GM18508 (cell line): ENCODE data around the gene ESRRG.

Experiments used
- ATAC-seq: cut with Tn5 transposase; IDR thresholded peaks from one replicate; pipeline ENCODE4 v1.9.1; 2021; ENCODE audit warnings: moderate number of reproducible peaks; ENCODE audit not compliant: insufficient read depth, unreplicated experiment

The ESRRG gene

DNA sequence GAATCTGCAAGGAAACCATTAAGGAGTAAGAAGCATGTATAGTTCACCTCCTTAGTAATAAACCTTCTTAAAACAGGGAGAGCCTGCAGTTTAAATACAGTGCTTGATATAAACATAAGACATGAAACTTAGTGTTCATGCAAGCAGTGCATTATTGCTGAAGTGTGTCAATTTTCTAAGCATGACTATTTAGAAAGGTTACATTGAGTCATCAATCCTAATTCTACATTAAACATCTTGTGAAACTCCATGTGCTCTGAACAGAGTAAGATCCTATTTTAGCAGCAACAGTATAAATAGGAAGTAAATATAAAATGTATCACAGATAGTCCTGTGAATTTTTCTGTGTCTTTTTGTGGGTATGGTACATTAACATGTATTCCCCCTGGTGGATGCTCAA is 135.5 kb downstream of the ESRRG start:
- no peak for ATAC-seq

DNA sequence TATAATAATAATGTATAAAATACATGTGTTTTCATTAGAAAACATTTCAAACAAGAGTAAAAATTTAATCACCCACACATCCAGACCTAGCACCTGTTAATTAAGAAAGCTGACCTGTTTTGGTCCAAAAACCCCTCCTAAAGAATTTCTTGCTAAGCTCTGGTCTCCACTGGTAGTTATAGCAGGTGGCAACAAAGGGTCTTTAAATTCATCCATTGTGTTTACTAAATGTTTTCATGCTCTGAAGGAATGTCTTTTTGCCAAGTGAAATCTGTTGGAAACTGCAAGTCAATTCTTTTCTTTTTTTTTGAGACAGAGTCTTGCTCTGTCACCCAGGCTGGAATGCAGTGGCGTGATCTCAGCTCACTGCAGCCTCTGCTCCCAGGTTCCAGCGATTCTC is 141.1 kb downstream of the ESRRG start:
- ATAC-seq: no peak

DNA sequence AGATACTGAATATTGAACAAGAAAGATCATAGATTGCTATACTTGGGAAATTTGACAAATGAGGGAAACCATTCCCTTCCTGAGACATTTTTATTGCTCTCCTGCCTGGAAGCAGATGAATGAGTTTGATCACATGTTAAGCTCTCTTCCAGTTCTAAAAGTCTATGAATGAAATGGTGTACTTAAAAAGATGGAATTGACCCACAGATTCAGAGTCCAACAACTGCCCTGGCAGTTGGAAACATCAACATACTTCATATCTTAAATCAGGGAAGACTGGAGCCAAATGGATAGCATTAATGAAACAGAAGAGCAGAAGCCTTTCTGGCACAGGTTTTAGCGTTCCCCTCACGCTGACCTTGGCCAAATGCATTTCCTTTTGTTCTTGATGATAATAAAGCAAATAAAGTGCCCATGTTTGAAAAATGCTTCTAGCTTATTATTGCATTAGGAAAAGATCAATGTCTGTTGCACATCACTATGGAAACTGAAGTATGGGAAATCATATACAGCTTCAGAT is 142.6 kb downstream of the ESRRG start:
- ATAC-seq: no peak

- no peak for ATAC-seq
These were observed 146.8 kb downstream of the ESRRG start for GRCh38 chr1:216576234-216576937.

DNA sequence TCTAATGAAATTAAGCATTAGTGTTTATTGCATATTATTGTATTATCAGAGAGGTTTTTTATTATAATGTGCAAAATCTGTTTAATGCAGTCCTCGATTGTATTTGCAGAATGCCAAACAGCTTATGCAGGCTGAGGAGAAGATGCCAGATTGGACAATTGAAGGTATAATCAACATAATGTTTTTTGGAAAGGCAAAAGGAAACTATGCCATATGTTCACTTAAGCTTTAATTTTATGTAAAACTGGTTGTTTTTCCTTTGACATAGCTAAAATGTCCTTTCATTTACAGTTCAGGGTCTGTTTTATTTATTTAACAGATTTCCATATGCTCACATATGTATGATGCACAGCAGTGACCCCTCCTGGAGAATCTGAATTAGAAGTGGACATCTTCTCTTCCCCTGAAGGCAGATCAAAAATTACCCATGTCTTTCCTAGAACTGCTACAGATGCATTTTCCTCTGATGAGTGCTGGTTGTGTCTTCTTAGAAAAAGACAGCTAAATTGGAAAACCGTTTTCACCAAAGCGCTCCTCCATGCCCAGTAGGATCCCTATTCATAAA is 156.5 kb downstream of the ESRRG start:
- no peak for ATAC-seq

DNA sequence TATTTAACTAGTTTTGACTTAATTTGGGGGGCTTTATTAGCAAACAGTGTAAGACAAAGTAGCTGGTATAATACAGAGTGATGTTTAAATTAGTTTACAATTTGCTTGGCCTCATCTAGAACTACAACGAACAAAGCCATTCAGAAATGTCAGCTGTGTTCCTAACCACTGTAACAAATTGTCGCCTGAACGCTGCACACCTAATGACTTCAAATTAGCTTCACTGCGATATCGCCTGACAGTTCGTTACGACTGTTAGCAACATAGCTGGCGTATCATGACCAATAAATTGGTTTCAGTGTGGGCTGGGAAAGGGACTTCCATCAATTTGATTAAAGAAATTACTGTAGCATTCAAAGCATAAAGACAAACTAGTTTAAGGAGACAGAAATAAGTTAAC is 160.1 kb downstream of the ESRRG start:
- ATAC-seq: no peak

DNA sequence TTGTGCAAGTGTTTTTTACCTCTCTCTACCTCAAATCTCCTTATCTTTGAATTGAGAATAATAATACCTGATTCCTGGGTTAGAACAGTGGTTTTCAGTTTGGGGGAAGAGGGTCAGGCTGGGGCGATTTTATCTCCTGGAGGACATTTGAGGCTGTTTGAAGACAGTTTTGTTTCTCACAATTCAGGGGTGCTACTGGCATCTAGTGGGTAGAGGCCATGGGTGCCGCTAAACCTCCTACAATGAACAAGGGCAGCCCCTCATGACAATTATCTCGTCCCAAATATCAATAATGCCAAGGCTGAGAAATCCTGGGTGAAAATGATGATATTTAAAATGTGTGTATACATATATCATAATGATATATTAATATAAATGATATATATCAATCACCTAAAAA is 160.8 kb downstream of the ESRRG start:
- ATAC-seq: no peak

- no peak for ATAC-seq
These were observed 162.7 kb downstream of the ESRRG start for GRCh38 chr1:216560527-216560926.

GRCh38 chr1:216559359-216559758 is 163.9 kb downstream of the ESRRG start:
- ATAC-seq: no peak

GRCh38 chr1:216555653-216556052 is 167.6 kb downstream of the ESRRG start:
- no peak for ATAC-seq

DNA sequence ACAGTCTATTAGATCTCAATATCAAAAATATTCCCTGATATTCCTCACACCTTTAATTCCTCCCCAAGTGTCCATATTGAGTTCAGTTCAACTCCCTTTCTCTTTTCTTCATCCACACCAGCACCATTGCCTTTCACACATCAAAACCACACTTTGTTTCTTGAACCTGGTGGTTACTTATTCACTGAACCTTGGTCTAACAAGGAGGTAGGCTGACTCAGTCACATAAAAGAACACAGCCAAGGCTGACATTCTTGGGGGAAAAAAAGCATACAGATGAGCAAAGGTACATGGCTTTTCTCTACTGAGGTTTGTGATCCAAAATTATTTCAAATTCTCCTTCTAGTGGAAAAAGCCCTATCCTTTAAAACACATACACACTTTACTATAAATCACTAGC is 168.3 kb downstream of the ESRRG start:
- no peak for ATAC-seq

DNA sequence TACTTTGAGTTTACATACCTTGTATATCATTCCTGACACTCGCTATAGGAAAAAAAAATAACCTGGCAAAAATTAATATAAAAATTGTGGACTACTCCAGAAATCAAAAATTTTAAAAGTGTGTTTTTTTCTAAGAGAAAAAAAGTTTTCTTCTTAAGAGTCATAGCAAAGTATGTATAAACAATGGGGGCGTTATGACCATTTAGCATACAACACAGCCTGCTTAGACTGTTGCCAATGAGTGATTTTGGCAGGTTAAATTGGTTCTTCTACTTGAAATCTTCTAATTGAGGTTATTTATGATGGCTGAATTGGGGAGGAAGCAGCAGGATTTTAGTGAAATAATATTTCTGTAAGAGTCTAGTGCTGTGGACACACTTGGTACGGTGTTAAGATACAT is 169.5 kb downstream of the ESRRG start:
- no peak for ATAC-seq

DNA sequence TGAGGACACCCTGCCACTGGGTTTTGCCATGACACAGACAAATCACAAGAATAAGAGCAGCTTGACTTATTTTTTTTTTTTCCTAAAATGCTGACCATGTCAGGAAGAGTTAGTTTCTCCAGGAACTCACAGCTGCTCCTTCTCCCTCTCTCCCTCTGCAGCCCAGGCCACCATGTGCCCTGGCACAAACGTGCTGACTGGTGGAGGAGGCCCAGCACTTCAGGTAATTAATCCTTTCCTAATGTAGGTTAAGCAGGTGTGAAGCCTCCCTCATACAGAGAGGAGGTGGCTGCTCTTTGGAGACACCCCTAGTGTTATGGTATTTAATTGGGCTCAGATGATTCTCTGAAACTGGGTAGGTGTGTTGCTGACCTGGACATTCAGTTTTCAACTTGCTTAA is 170.2 kb downstream of the ESRRG start:
- no peak for ATAC-seq

- no peak for ATAC-seq
These were observed 173.4 kb downstream of the ESRRG start for GRCh38 chr1:216549796-216550195.

DNA sequence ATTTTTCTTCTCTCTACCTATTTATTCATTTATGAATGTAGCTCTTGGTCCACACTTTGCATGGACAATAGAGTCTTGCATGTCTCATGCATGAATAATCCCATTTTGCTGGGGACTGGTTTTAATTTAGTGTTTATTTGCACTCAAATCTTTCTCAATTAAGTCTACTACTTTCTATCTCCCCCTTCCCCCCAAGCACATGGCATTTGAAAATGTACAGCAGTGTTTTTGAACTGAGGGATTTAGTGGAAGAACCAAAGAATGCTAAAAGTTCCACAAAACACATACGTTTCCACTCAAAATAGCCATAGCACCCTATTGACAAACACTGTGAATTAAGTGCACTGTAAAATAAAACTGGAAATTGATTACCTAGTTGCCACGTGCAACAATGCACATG is 180.5 kb downstream of the ESRRG start:
- no peak for ATAC-seq

- ATAC-seq: no peak
These were observed 181.0 kb downstream of the ESRRG start for GRCh38 chr1:216542263-216542662.

DNA sequence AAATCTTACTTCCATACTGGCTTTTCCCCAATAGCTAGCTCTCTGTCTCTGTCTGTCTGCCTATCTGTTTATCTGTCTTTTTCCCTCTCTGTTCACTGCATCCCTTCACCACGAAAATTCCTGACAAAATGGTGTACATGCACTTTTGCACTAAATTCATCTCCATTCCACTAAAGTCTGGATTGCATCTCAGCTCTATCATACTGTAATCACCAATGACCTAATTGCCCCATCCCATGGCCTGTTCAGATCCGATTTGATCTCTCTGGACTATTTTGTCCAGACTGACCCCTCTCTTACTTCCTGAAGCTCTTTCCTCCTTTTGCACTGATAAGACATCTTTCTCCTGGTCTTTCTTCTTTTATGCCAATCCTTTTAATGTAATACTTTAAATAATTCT is 187.5 kb downstream of the ESRRG start:
- no peak for ATAC-seq

DNA sequence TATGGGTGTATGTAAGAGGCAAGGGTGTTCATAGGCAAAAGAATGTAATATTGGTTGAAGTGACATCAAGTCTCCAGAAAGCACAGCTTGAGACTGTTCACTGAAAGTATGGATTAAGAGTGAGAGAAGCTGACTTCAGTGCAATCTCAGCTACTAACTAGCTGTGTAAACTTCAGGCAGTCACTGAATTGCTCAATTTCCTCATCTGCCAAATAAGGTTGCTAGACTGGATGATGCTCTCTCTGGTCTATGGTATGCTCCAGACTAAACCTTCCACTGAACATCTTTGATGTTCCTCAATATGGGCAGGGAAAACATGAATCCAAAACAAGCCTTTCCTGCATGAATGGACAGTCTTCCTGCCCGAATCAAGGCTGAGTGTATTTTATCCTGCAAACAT is 188.2 kb downstream of the ESRRG start:
- ATAC-seq: no peak

DNA sequence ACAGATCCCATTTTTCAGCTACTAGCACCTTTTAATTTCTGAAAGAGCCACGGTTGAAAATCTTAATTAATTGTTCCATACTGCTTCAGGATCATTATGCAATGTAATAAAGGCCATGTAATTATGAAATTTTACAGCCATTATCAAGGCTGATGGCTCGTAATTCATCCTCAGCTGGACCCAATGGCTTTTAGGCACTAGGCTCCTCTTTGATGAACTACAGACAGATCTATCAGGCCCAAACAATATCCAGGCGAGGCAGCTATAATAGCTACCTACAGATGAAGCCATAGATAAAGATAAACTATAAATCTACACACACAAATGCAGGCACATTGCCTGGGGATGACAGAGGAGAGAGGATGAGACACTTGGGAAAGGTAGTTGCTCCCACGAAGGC is 189.5 kb downstream of the ESRRG start:
- no peak for ATAC-seq

DNA sequence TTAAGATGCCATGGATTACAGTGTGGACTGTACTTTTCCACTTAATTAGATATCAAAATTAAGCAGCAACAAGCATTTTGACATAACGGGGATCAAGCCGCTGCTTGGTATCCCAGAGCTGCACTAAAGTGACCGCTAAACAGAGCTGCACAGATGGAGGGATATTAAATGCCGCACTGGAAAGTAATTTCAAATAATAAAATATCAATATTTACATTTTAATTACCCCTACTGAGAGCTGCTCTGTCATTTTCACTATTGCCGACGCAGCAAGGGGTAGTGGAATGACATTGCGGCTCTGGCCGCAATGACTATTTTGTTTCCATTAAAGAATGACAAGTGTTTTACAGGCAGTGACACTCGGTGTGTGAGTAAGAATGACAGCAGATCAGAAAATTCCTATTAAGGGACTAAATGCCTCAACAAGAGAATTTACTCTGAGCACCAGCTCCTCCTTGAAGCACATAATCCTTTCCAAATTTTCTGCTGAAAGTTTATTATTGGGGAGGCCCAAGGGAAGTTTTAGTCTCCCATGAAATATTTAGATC is 190.9 kb downstream of the ESRRG start:
- no peak for ATAC-seq

DNA sequence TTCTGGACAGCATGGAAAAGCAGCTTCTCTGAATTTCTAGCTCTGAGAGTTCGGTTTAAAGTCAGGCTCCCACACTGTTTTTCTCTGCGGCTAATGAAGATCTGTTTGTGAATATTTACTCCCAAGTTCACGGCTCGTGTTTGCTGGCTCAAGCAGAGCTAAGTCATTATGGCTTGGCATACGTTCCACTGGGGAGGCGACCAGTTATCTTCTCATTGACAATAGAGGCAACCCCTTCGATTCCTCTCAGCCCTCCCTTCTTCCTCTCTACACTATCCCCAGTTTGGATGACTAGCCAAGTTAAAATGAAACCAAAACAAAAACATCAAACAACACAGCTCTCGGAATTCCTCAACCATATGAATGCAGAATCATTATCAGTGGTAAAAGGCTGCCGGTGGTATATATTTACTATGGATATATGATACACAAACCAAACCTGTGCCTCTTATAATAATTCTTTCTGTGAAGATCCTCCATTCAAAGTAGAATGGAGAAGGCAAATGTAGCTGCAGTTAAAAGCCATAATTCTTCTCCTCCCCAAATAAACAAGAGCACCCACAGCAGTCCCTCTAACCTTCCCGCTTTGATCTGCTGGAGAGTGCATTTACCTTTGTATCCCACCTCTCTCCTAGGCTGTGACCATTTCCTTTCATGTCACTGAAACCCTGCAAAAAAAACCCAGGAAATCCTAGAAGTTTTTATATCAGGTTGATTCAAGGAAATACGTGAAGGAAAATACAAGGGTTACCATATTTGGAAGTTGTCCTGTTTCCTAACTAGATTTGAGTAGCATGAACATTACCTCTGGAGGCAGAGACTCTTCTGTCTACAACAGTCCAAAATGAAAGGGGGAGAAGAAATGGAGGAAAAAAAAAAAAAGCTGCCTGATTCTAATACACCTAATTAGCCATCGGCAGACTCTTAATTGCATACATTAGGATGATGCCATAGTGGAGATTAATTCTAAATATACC is 191.7 kb downstream of the ESRRG start:
- ATAC-seq: peak; percentile 56
